ENCODE results near the gene CDH16. TPM values are rescaled to one million over a fixed set of nuclear protein-coding genes. Genes with fewer than 3 reads are reported as not detected.
A peak's percentile ranks its signal among the peaks of the same experiment; 100 is the strongest.

Gene CDH16
- total and polyA plus RNA-seq, 7 donors = 0.53 to 3.3 (median 0.75) TPM; not detected in 2

- Histone ChIP-seq H3K4me3 (no peak overlapping the region), H3K36me3 (ENCODE audit: insufficient read depth in 1 of 2, low read depth in 1 of 2) (no peaks in the 10 kb centered on the region), H3K27me3 (ENCODE audit: insufficient read depth in 3 of 3, low read length in 2 of 3) (peaks cover 0 to 2% (median 0%) of the 10 kb centered on the region in 3 donors), H3K4me1 (peaks cover 26% of the 10 kb centered on the region), H3K9me3 (no peaks in the 10 kb centered on the region), H3K27ac (no peak overlapping the region)
- DNase-seq (peak in 1 of 2 donors; percentile 29), ATAC-seq (no peak)
- TF ChIP-seq, protein P1, sequence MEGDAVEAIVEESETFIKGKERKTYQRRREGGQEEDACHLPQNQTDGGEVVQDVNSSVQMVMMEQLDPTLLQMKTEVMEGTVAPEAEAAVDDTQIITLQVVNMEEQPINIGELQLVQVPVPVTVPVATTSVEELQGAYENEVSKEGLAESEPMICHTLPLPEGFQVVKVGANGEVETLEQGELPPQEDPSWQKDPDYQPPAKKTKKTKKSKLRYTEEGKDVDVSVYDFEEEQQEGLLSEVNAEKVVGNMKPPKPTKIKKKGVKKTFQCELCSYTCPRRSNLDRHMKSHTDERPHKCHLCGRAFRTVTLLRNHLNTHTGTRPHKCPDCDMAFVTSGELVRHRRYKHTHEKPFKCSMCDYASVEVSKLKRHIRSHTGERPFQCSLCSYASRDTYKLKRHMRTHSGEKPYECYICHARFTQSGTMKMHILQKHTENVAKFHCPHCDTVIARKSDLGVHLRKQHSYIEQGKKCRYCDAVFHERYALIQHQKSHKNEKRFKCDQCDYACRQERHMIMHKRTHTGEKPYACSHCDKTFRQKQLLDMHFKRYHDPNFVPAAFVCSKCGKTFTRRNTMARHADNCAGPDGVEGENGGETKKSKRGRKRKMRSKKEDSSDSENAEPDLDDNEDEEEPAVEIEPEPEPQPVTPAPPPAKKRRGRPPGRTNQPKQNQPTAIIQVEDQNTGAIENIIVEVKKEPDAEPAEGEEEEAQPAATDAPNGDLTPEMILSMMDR (IDR thresholded peaks at IDR 0.05) = no peak
- intact Hi-C loops (cut with DNase I) = no loop called here
- WGBS, 3 donors = 59 to 65% (median 64%) methylated on average over 6 to 7 of the region's 7 CpGs
Observed at GRCh38 chr16:66906916-66907836, 11.5 kb downstream of the CDH16 start.

- Histone ChIP-seq H3K9me3 (no peaks in the 10 kb centered on the region), H3K27me3 (ENCODE audit: insufficient read depth in 3 of 3, low read length in 2 of 3) (peaks cover 0 to 2% (median 0%) of the 10 kb centered on the region in 3 donors), H3K36me3 (ENCODE audit: insufficient read depth in 1 of 2, low read depth in 1 of 2) (no peaks in the 10 kb centered on the region), H3K4me3 (no peak overlapping the region), H3K27ac (no peak overlapping the region), H3K4me1 (peaks cover 37% of the 10 kb centered on the region)
- WGBS, 3 donors = 70 to 76% (median 73%) methylated on average over 11 of the region's 11 CpGs
- TF ChIP-seq, protein P1 (IDR thresholded peaks at IDR 0.05) = no peak
- ATAC-seq (no peak), DNase-seq (no peak)
- intact Hi-C loops (cut with DNase I) = no loop called here
Observed at GRCh38 chr16:66905633-66906539, 12.8 kb downstream of the CDH16 start.

- DNase-seq (no peak), ATAC-seq (no peak)
- Histone ChIP-seq H3K9me3 (no peaks in the 10 kb centered on the region), H3K36me3 (ENCODE audit: insufficient read depth in 1 of 2, low read depth in 1 of 2) (no peaks in the 10 kb centered on the region), H3K27ac (no peak overlapping the region), H3K4me3 (no peak overlapping the region), H3K4me1 (peaks cover 44% of the 10 kb centered on the region), H3K27me3 (ENCODE audit: insufficient read depth in 3 of 3, low read length in 2 of 3) (no peaks in the 10 kb centered on the region)
- 57 to 62% (median 61%) methylated on average over 16 of the region's 16 CpGs for WGBS, 3 donors
- intact Hi-C loops (cut with DNase I) = no loop called here
- TF ChIP-seq, protein P1 (IDR thresholded peaks at IDR 0.05) = no peak
Observed at GRCh38 chr16:66904846-66905632, 13.6 kb downstream of the CDH16 start.

- TF ChIP-seq, protein P1 (IDR thresholded peaks at IDR 0.05) = no peak
- Histone ChIP-seq H3K4me1 (peaks cover 50% of the 10 kb centered on the region), H3K4me3 (no peak overlapping the region), H3K9me3 (no peaks in the 10 kb centered on the region), H3K27me3 (ENCODE audit: insufficient read depth in 3 of 3, low read length in 2 of 3) (no peaks in the 10 kb centered on the region), H3K27ac (peak overlapping the region; percentile 89), H3K36me3 (ENCODE audit: insufficient read depth in 1 of 2, low read depth in 1 of 2) (no peaks in the 10 kb centered on the region)
- peak in 1 of 2 donors; percentile 27 for DNase-seq
- WGBS, 3 donors = 93 to 94% (median 93%) methylated on average over 13 of the region's 13 CpGs
- intact Hi-C loops (cut with DNase I) = no loop called here
- no peak for ATAC-seq
Observed at GRCh38 chr16:66904428-66904845, 14.2 kb downstream of the CDH16 start.

Measured in psoas muscle (tissue), 8 donors.